BE2C (cell line): ENCODE data around the gene SEMA4D.

Source experiments
- DNase-seq: peaks from one replicate; pipeline ENCODE4 v3.0.0-alpha.2; 2020
- H3K27me3 ChIP-seq: fragments of 250-450 bp; sonication (Bioruptor Pico); 2 replicates; pipeline ENCODE4 v1.5.1; 2020; ENCODE audit warnings: mild to moderate bottlenecking
- H3K36me3 ChIP-seq: fragments of 250-450 bp; sonication (Bioruptor Pico); 2 replicates; pipeline ENCODE4 v1.5.1; 2020; ENCODE audit warnings: mild to moderate bottlenecking
- H3K4me1 ChIP-seq: fragments of 250-450 bp; sonication (Bioruptor Pico); 2 replicates; pipeline ENCODE4 v1.5.1; 2020
- H3K4me3 ChIP-seq: 2 replicates; pipeline ENCODE4 v1.5.1; 2011; ENCODE audit warnings: low read depth, low read length
- H3K9me3 ChIP-seq: fragments of 250-450 bp; sonication (Bioruptor Pico); 2 replicates; pipeline ENCODE4 v1.5.1; 2020
- CTCF ChIP-seq: IDR thresholded peaks from 2 replicates; pipeline ENCODE4 v1.5.1; 2012; ENCODE audit warnings: mild to moderate bottlenecking, low read depth, low read length

SEMA4D gene

DNA sequence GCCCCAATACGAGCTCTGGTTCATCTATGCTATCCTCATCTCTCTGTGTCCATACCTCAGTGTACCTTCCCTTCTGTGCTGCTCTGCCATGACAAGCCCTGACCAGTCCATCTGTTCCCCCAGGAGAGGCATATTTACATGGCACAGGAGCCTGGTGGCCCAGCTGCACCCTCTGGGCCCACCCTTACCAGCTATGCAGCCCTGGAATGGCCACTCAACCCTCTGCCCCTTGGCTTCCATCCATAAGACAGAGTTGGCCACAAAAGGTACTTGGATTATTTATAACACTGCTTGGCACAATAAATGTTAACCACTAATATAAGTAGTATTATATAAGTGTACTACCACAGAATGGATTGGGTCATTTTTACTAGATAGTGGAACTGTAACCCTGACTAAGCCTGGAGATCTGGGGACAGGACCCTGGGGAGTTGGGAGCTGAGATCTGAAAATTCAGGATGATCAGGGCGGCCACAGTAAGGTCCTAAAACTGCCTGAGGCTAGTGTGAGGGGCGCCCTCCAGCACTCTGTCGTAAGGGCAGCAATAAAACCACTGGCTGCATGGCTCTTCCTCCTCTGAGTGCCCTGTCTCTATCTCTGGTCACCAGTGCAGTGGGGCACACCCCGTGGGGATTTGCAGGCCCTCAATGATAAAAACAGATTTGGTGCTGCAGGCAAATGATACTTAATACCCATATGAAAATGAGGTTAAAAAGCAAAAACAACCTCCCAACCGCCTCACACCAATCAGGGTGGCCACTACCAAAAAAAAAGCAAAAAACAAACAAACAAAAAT lies 65.8 kb downstream of the SEMA4D start:
- Histone ChIP-seq H3K36me3 (no peaks in the 10 kb centered on the region), H3K9me3 (no peaks in the 10 kb centered on the region), H3K4me3 (no peak overlapping the region), H3K4me1 (no peaks in the 10 kb centered on the region), H3K27me3 (no peaks in the 10 kb centered on the region)
- TF ChIP-seq CTCF, result no peak
- no peak for DNase-seq

DNA sequence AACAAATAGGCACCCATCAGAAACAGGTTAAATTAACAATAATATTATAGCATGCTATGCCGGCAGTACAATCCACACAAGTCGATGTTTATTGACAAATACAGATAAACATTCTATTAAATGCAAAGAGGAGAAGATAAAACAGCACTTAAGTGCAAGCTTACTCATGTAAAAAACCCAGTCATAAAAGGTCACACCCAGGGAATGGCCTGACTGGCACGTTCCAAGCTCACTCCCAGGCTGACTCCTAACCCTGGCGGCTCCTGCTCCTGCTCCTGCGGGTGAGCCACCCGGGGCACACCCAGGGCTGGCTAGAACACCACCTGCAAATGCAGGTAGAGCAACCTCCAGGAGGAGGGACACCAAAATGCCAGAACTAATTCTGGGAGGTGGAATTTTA lies 66.9 kb downstream of the SEMA4D start:
- no peaks in the 10 kb centered on the region for H3K36me3 ChIP-seq
- no peak overlapping the region for H3K4me3 ChIP-seq
- TF ChIP-seq CTCF, result no peak
- no peaks in the 10 kb centered on the region for H3K9me3 ChIP-seq
- DNase-seq, result no peak
- no peaks in the 10 kb centered on the region for H3K4me1 ChIP-seq
- H3K27me3 ChIP-seq, result no peaks in the 10 kb centered on the region

DNA sequence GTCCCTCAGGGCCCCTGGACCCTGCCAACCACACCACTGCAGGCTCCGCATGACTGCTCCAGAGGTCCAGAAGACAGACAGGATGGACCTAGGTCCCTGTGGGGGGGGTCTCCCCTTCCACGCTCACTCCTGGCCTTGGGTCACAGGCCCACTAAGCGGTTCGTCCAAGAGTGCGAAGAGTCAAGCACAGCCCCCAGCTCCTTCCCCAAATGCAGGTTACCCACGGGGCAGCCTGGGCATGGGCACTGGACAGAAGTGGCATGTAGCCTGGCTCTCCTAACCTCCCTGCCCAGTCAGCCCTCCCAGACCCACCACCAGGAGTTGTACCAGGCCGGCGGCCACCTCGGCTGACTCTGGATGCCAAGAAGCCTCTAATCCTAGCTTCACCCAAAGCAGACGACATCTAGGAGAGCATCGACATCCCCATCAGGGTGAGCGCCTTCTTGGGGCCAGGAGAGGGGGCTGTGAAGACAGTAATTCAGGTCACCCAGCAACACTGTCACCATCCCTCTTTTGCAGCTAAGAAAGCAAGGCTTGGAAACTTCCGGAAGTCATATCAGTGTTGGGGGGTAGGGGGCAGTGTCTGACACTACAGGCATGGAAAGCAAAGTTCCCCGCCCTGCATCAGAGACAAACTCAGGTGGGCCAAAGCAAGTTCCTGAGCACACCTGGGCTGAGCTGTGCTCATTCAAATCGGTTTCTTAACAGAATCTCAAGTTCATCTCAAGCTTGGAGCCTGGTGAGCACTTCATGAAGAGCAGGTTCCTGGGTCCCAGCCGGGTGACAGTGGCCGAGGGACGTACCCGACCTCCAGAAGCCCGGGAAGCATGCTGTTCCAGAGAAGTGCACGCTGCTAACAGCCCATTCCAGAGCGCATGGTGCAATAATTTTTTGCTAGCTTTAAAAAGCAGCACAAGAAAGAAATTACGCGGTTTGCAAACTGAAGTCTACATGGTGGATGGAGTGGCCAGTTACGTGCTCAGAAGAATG lies 68.7 kb downstream of the SEMA4D start:
- peak; percentile 41 for TF ChIP-seq CTCF
- Histone ChIP-seq H3K4me1 (no peaks in the 10 kb centered on the region), H3K36me3 (no peaks in the 10 kb centered on the region), H3K4me3 (no peak overlapping the region), H3K27me3 (no peaks in the 10 kb centered on the region), H3K9me3 (no peaks in the 10 kb centered on the region; the same call in 1 of the 2 replicates)
- DNase-seq, result no peak

- H3K27me3 ChIP-seq, result no peaks in the 10 kb centered on the region
- no peaks in the 10 kb centered on the region; the same call in 1 of the 2 replicates for H3K9me3 ChIP-seq
- no peak overlapping the region for H3K4me3 ChIP-seq
- no peak for TF ChIP-seq CTCF
- DNase-seq, result no peak
- no peaks in the 10 kb centered on the region for H3K4me1 ChIP-seq
- H3K36me3 ChIP-seq, result no peaks in the 10 kb centered on the region
These were observed 69.6 kb downstream of the SEMA4D start for GRCh38 chr9:89428222-89428761.

GRCh38 chr9:89427621-89428221 lies 70.2 kb downstream of the SEMA4D start:
- H3K36me3 ChIP-seq, result no peaks in the 10 kb centered on the region
- H3K9me3 ChIP-seq, result no peaks in the 10 kb centered on the region; the same call in 1 of the 2 replicates
- H3K4me1 ChIP-seq, result no peaks in the 10 kb centered on the region
- TF ChIP-seq CTCF, result no peak
- H3K27me3 ChIP-seq, result no peaks in the 10 kb centered on the region
- DNase-seq, result no peak
- H3K4me3 ChIP-seq, result no peak overlapping the region
